ENCODE data around the gene LRRC41. TPM values are rescaled to one million over a fixed set of nuclear protein-coding genes. Genes with fewer than 3 reads are reported as not detected.
"Not testable (repeated sequence)": the region's sequence is repeated elsewhere in the genome, so short reads cannot be mapped to it uniquely, and the experiment has no call there.

Gene LRRC41
- total RNA-seq, 2 experiments from 2014 or later: 32.1 to 32.2 TPM

GRCh38 chr1:46333300-46334029 is 30.0 kb upstream of the LRRC41 start:
- DNase-seq: no peak
- Mint-ChIP-seq H3K27ac (no peak overlapping the region), H3K9me3 (no peaks in the 10 kb centered on the region), H3K4me1 (ENCODE audit: low read depth) (no peaks in the 10 kb centered on the region), H3K27me3 (no peaks in the 10 kb centered on the region), H3K36me3 (ENCODE audit: low read depth) (no peaks in the 10 kb centered on the region), H3K4me3 (no peak overlapping the region)
- no peak for TF ChIP-seq CTCF (IDR thresholded peaks at IDR 0.05)
- intact Hi-C loops (cut with micrococcal nuclease): no loop called here
- ChIA-PET CTCF (interaction anchor here (0.7 to 1.7 kb wide), 7 partner anchors 12 to 1405 kb away, joined by 3 to 4 read pairs (median 3); no protein-coding TSS in a partner anchor), POLR2A (interaction anchor here (1.2 to 1.6 kb wide), 2 partner anchors 14 to 29 kb away, joined by 3 to 4 read pairs; no protein-coding TSS in a partner anchor)
- peak; percentile 27 for ATAC-seq

GRCh38 chr1:46331786-46332540 is 28.5 kb upstream of the LRRC41 start:
- H3K36me3 Mint-ChIP-seq (ENCODE audit: low read depth); H3K27me3 Mint-ChIP-seq; H3K4me1 Mint-ChIP-seq (ENCODE audit: low read depth); POLR2A ChIA-PET; DNase-seq; intact Hi-C loops (cut with micrococcal nuclease); H3K9me3 Mint-ChIP-seq; H3K27ac Mint-ChIP-seq; H3K4me3 Mint-ChIP-seq; ATAC-seq; CTCF ChIA-PET: not testable (repeated sequence)

GRCh38 chr1:46330381-46330780 is 27.0 kb upstream of the LRRC41 start:
- ATAC-seq; H3K27ac Mint-ChIP-seq; H3K4me1 Mint-ChIP-seq (ENCODE audit: low read depth); H3K4me3 Mint-ChIP-seq; H3K9me3 Mint-ChIP-seq; POLR2A ChIA-PET; H3K27me3 Mint-ChIP-seq; CTCF ChIA-PET; DNase-seq; intact Hi-C loops (cut with micrococcal nuclease); H3K36me3 Mint-ChIP-seq (ENCODE audit: low read depth): not testable (repeated sequence)

GRCh38 chr1:46329807-46330206 is 26.4 kb upstream of the LRRC41 start:
- ATAC-seq; H3K36me3 Mint-ChIP-seq (ENCODE audit: low read depth); H3K4me1 Mint-ChIP-seq (ENCODE audit: low read depth); H3K9me3 Mint-ChIP-seq; H3K4me3 Mint-ChIP-seq; H3K27ac Mint-ChIP-seq; DNase-seq; H3K27me3 Mint-ChIP-seq; intact Hi-C loops (cut with micrococcal nuclease): not testable (repeated sequence)
- POLR2A ChIA-PET: interaction anchor here (1.5 kb wide), 1 partner anchor 10 kb away, joined by 3 read pairs; no protein-coding TSS in a partner anchor
- CTCF ChIA-PET: interaction anchor here (2.4 kb wide), 1 partner anchor 11 kb away, joined by 6 read pairs; the partner anchor contains the start of gene NSUN4

- H3K4me3 Mint-ChIP-seq; DNase-seq; ATAC-seq; H3K9me3 Mint-ChIP-seq; H3K27ac Mint-ChIP-seq; intact Hi-C loops (cut with micrococcal nuclease); H3K27me3 Mint-ChIP-seq; H3K36me3 Mint-ChIP-seq (ENCODE audit: low read depth); H3K4me1 Mint-ChIP-seq (ENCODE audit: low read depth): not testable (repeated sequence)
- ChIA-PET POLR2A (interaction anchor here (0.6 to 1.5 kb wide), 4 partner anchors 9 to 622 kb away, joined by 3 to 4 read pairs (median 4); partner anchors contain the start of gene NSUN4), CTCF (interaction anchor here (0.9 to 2.4 kb wide), 4 partner anchors 12 to 79 kb away, joined by 3 to 7 read pairs (median 5); partner anchors contain the start of genes LRRC41, NSUN4 and UQCRH)
These were observed 24.8 kb upstream of the LRRC41 start for GRCh38 chr1:46328182-46328581.

GRCh38 chr1:46325285-46326076 is 22.1 kb upstream of the LRRC41 start:
- POLR2A ChIA-PET: not testable (repeated sequence)

GRCh38 chr1:46322191-46322590 is 18.8 kb upstream of the LRRC41 start:
- ATAC-seq; DNase-seq; H3K27me3 Mint-ChIP-seq; H3K27ac Mint-ChIP-seq; H3K9me3 Mint-ChIP-seq; intact Hi-C loops (cut with micrococcal nuclease); POLR2A ChIA-PET; H3K4me1 Mint-ChIP-seq (ENCODE audit: low read depth); H3K36me3 Mint-ChIP-seq (ENCODE audit: low read depth); CTCF ChIA-PET; H3K4me3 Mint-ChIP-seq: not testable (repeated sequence)

More at GRCh38 chr1:46325285-46326076, 22.1 kb upstream of the LRRC41 start:
- H3K4me3 Mint-ChIP-seq; H3K36me3 Mint-ChIP-seq (ENCODE audit: low read depth); ATAC-seq; CTCF ChIA-PET; intact Hi-C loops (cut with micrococcal nuclease); H3K27ac Mint-ChIP-seq; DNase-seq; H3K27me3 Mint-ChIP-seq; H3K4me1 Mint-ChIP-seq (ENCODE audit: low read depth); H3K9me3 Mint-ChIP-seq: not testable (repeated sequence)

GRCh38 chr1:46319960-46320914 is 16.8 kb upstream of the LRRC41 start:
- DNase-seq; H3K27me3 Mint-ChIP-seq; H3K4me3 Mint-ChIP-seq; H3K4me1 Mint-ChIP-seq (ENCODE audit: low read depth); H3K9me3 Mint-ChIP-seq; H3K36me3 Mint-ChIP-seq (ENCODE audit: low read depth); ATAC-seq; CTCF ChIA-PET; POLR2A ChIA-PET; H3K27ac Mint-ChIP-seq; intact Hi-C loops (cut with micrococcal nuclease): not testable (repeated sequence)

GRCh38 chr1:46319301-46319700 is 15.9 kb upstream of the LRRC41 start:
- ATAC-seq; DNase-seq; H3K27ac Mint-ChIP-seq; H3K4me1 Mint-ChIP-seq (ENCODE audit: low read depth); H3K4me3 Mint-ChIP-seq; H3K27me3 Mint-ChIP-seq; H3K9me3 Mint-ChIP-seq; intact Hi-C loops (cut with micrococcal nuclease): not testable (repeated sequence)
- ChIA-PET POLR2A (interaction anchor here (2.2 kb wide), 1 partner anchor 21 kb away, joined by 8 read pairs; the partner anchor contains the start of gene NSUN4), CTCF (interaction anchor here (0.6 kb wide), 1 partner anchor 21 kb away, joined by 3 read pairs; the partner anchor contains the start of gene NSUN4)
- peaks cover 13% of the 10 kb centered on the region for H3K36me3 Mint-ChIP-seq (ENCODE audit: low read depth)

Data from activated CD8-positive, alpha-beta T cell treated with anti-CD3 and anti-CD28 coated beads for 36 hours (primary cell).